C4-2B (cell line): Measurements from ENCODE around the gene ELFN2.

Source experiments
- ZFX ChIP-seq: fragments of 450-650 bp; IDR thresholded peaks from 2 replicates; pipeline ENCODE4 v1.6.1; 2017
- TF ChIP-seq, protein P1 (sequence below): fragments of 450-650 bp; conservative IDR thresholded peaks from 2 replicates; pipeline ENCODE4 v1.5.1; 2017; ENCODE audit warnings: mild to moderate bottlenecking

DNA sequence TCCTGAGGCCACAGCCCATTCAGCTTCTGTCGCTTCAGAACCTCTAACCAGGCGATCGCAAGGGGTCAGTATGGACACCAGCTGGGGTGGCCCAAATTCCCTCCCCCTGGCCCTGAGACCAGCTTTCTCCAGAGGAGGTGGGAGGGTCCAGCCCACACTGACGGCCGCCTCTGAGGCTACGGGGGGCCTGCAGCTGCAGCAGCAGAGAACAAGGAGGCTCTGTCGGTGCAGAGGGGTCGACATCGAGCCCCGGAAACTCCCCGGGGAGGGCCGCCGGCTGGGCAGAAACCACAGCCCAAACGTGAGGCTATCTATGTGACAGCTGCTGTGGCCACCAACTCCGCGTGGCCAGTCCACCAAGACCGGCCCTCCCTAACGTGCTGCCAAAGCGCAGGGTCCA is 40.8 kb downstream of the ELFN2 start:
- TF ChIP-seq, protein P1, sequence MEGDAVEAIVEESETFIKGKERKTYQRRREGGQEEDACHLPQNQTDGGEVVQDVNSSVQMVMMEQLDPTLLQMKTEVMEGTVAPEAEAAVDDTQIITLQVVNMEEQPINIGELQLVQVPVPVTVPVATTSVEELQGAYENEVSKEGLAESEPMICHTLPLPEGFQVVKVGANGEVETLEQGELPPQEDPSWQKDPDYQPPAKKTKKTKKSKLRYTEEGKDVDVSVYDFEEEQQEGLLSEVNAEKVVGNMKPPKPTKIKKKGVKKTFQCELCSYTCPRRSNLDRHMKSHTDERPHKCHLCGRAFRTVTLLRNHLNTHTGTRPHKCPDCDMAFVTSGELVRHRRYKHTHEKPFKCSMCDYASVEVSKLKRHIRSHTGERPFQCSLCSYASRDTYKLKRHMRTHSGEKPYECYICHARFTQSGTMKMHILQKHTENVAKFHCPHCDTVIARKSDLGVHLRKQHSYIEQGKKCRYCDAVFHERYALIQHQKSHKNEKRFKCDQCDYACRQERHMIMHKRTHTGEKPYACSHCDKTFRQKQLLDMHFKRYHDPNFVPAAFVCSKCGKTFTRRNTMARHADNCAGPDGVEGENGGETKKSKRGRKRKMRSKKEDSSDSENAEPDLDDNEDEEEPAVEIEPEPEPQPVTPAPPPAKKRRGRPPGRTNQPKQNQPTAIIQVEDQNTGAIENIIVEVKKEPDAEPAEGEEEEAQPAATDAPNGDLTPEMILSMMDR, result no peak
- no peak for TF ChIP-seq ZFX
